OCI-LY1 (cell line): ENCODE data around the gene TENM4.

Experiments
- H2AFZ ChIP-seq: fragments of 200-600 bp; sonication (generic), shearing (Covaris generic); 2 replicates; pipeline ENCODE4 v1.6.0; 2014; ENCODE audit warnings: antibody characterized with exemption, mild to moderate bottlenecking, low read length
- H3F3A ChIP-seq: fragments of 200-600 bp; sonication (generic), shearing (Covaris generic); 2 replicates; pipeline ENCODE4 v1.6.0; 2014; ENCODE audit warnings: mild to moderate bottlenecking, antibody characterized with exemption, low read length, moderate library complexity; ENCODE audit not compliant: insufficient read depth
- H3K27ac ChIP-seq: fragments of 200-600 bp; sonication (generic); 2 replicates; pipeline ENCODE4 v1.5.1; 2014; ENCODE audit warnings: low read length, mixed run types, mild to moderate bottlenecking, low read depth; ENCODE audit not compliant: poor library complexity, severe bottlenecking
- H3K27me3 ChIP-seq: fragments of 200-600 bp; sonication (generic); 2 replicates; pipeline ENCODE4 v1.6.0; 2014; ENCODE audit warnings: antibody characterized with exemption, mild to moderate bottlenecking, low read length, moderate library complexity; ENCODE audit not compliant: insufficient read depth
- H3K36me3 ChIP-seq: fragments of 200-600 bp; sonication (generic); 2 replicates; pipeline ENCODE4 v1.6.1; 2014; ENCODE audit warnings: mild to moderate bottlenecking, antibody characterized with exemption, low read length, moderate library complexity, mixed read lengths; ENCODE audit not compliant: insufficient read depth
- H3K4me1 ChIP-seq: fragments of 200-600 bp; sonication (generic); 2 replicates; pipeline ENCODE4 v1.5.1; 2014; ENCODE audit warnings: mild to moderate bottlenecking, low read length, moderate library complexity; ENCODE audit not compliant: insufficient read depth, severe bottlenecking
- H3K4me2 ChIP-seq: fragments of 200-600 bp; sonication (generic), shearing (Covaris generic); 2 replicates; pipeline ENCODE4 v1.6.1; 2014; ENCODE audit warnings: low read length
- H3K4me3 ChIP-seq: fragments of 200-600 bp; sonication (generic); 2 replicates; pipeline ENCODE4 v1.5.1; 2014; ENCODE audit warnings: low read length, low read depth, mild to moderate bottlenecking, mixed read lengths; ENCODE audit not compliant: poor library complexity, severe bottlenecking
- H3K79me2 ChIP-seq: fragments of 200-600 bp; shearing (Covaris generic); 2 replicates; pipeline ENCODE4 v1.6.1; 2016; ENCODE audit warnings: mixed run types, low read length, mixed read lengths; ENCODE audit not compliant: insufficient read depth
- H3K9ac ChIP-seq: fragments of 200-600 bp; sonication (generic), shearing (Covaris generic); 2 replicates; pipeline ENCODE4 v1.6.1; 2014; ENCODE audit warnings: mild to moderate bottlenecking, low read length, mixed read lengths
- H3K9me2 ChIP-seq: fragments of 200-600 bp; sonication (generic), shearing (Covaris generic); 2 replicates; pipeline ENCODE4 v1.6.1; 2014; ENCODE audit warnings: low read depth, mild to moderate bottlenecking, low read length, mixed read lengths
- H3K9me3 ChIP-seq: fragments of 200-600 bp; shearing (Covaris generic); 2 replicates; pipeline ENCODE4 v1.6.1; 2014; ENCODE audit warnings: low read length, mixed read lengths
- H4K20me1 ChIP-seq: fragments of 200-600 bp; sonication (generic), shearing (Covaris generic); 2 replicates; pipeline ENCODE4 v1.6.0; 2016; ENCODE audit warnings: mild to moderate bottlenecking, low read length; ENCODE audit not compliant: insufficient read depth
- EZH2 ChIP-seq: fragments of 200-600 bp; sonication (generic), shearing (Covaris generic); IDR thresholded peaks from 2 replicates; pipeline ENCODE4 v1.8.0; 2017; ENCODE audit warnings: borderline replicate concordance, mixed run types, mild to moderate bottlenecking, antibody characterized with exemption, low read length, moderate library complexity, mixed read lengths
- TF ChIP-seq, protein P1 (sequence below): fragments of 200-600 bp; sonication (generic), shearing (Covaris generic); IDR thresholded peaks from 2 replicates; pipeline ENCODE4 v1.5.1; 2017; ENCODE audit warnings: mild to moderate bottlenecking, antibody characterized with exemption, low read length, moderate library complexity, mixed read lengths

TENM4 gene

DNA sequence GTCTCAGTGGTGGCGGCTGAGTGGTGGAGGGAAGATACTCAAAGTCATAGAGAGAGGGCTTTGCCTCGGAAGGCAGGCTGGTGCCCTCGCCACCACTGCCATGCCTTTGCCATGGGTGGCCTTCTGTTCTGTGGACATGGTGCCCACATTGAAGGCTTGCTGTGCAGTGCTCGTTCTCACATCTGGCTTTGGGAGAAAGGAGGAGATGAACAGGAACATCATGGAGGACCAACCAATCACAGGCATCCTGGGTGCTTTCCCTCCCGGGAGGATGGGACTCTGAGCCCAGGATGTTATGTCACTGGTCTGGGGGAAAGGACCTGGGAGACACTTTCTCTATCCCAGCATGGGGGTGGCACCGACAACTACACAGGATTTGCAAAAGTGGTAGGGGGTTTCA, 783.8 kb downstream of the TENM4 start:
- Histone ChIP-seq H3K9ac (no peak overlapping the region), H3K79me2 (no peaks in the 10 kb centered on the region), H3K27ac (no peak overlapping the region), H3K27me3 (no peaks in the 10 kb centered on the region), H3K9me3 (no peaks in the 10 kb centered on the region), H3K4me3 (no peak overlapping the region), H3K4me2 (no peak overlapping the region), H3F3A (no peaks in the 10 kb centered on the region), H3K4me1 (no peaks in the 10 kb centered on the region), H3K9me2 (no peaks in the 10 kb centered on the region), H4K20me1 (no peaks in the 10 kb centered on the region), H3K36me3 (no peaks in the 10 kb centered on the region), H2AFZ (no peak overlapping the region)
- no peak for TF ChIP-seq EZH2
- TF ChIP-seq, protein P1, sequence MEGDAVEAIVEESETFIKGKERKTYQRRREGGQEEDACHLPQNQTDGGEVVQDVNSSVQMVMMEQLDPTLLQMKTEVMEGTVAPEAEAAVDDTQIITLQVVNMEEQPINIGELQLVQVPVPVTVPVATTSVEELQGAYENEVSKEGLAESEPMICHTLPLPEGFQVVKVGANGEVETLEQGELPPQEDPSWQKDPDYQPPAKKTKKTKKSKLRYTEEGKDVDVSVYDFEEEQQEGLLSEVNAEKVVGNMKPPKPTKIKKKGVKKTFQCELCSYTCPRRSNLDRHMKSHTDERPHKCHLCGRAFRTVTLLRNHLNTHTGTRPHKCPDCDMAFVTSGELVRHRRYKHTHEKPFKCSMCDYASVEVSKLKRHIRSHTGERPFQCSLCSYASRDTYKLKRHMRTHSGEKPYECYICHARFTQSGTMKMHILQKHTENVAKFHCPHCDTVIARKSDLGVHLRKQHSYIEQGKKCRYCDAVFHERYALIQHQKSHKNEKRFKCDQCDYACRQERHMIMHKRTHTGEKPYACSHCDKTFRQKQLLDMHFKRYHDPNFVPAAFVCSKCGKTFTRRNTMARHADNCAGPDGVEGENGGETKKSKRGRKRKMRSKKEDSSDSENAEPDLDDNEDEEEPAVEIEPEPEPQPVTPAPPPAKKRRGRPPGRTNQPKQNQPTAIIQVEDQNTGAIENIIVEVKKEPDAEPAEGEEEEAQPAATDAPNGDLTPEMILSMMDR: no peak

GRCh38 chr11:78656327-78656726, 784.5 kb downstream of the TENM4 start:
- no peak overlapping the region for H2AFZ ChIP-seq
- no peaks in the 10 kb centered on the region for H3F3A ChIP-seq
- no peaks in the 10 kb centered on the region for H3K36me3 ChIP-seq
- no peak overlapping the region for H3K27ac ChIP-seq
- H3K4me1 ChIP-seq: no peaks in the 10 kb centered on the region
- H3K27me3 ChIP-seq: no peaks in the 10 kb centered on the region
- H3K9me3 ChIP-seq: no peaks in the 10 kb centered on the region
- H3K9ac ChIP-seq: no peak overlapping the region
- H3K9me2 ChIP-seq: no peaks in the 10 kb centered on the region
- no peaks in the 10 kb centered on the region for H4K20me1 ChIP-seq
- H3K79me2 ChIP-seq: no peaks in the 10 kb centered on the region
- no peak overlapping the region for H3K4me3 ChIP-seq
- no peak overlapping the region for H3K4me2 ChIP-seq
- TF ChIP-seq, protein P1: no peak
- no peak for TF ChIP-seq EZH2

- H3K9me2 ChIP-seq: no peaks in the 10 kb centered on the region
- no peaks in the 10 kb centered on the region for H3K4me1 ChIP-seq
- no peak overlapping the region for H3K4me2 ChIP-seq
- no peaks in the 10 kb centered on the region for H3K9me3 ChIP-seq
- TF ChIP-seq, protein P1: no peak
- no peak for TF ChIP-seq EZH2
- H3K27me3 ChIP-seq: no peaks in the 10 kb centered on the region
- H3K4me3 ChIP-seq: no peak overlapping the region
- H3K36me3 ChIP-seq: no peaks in the 10 kb centered on the region
- no peaks in the 10 kb centered on the region for H4K20me1 ChIP-seq
- no peak overlapping the region for H3K27ac ChIP-seq
- no peaks in the 10 kb centered on the region for H3K79me2 ChIP-seq
- no peaks in the 10 kb centered on the region for H3F3A ChIP-seq
- H3K9ac ChIP-seq: no peak overlapping the region
- H2AFZ ChIP-seq: no peak overlapping the region
These were observed 785.3 kb downstream of the TENM4 start for GRCh38 chr11:78655561-78655960.
